HepG2 (cell line): ENCODE measurements around the gene CLEC10A. TPM values are rescaled to one million over a fixed set of nuclear protein-coding genes. Genes with fewer than 3 reads are reported as not detected.
"Not testable (repeated sequence)": the region's sequence is repeated elsewhere in the genome, so short reads cannot be mapped to it uniquely, and the experiment has no call there.

ENCODE experiments used
- ATF2 ChIP-seq: sonication (generic); formaldehyde crosslinking; IDR thresholded peaks from 2 replicates; pipeline ENCODE4 v1.4.0; 2020; ENCODE audit warnings: missing genetic modification reagents
- ATF7 ChIP-seq, 2 experiments: fragments of 450-650 bp in 1 of 2; sonication (generic) in 1 of 2; formaldehyde crosslinking in 1 of 2; IDR thresholded peaks; 2 replicates each; pipeline versions ENCODE4 v1.4.0 to v1.6.1; 2016 to 2020; ENCODE audit warnings: antibody characterized with exemption in 1 of 2, mild to moderate bottlenecking in 1 of 2, missing genetic modification reagents in 1 of 2
- BHLHE40 ChIP-seq: IDR thresholded peaks from 2 replicates; pipeline ENCODE4 v1.6.1; 2011; ENCODE audit warnings: low read length, improper control_type of control experiment
- CEBPG ChIP-seq: IDR thresholded peaks from 2 replicates; pipeline ENCODE4 v1.6.1; 2016
- FOXP1 ChIP-seq, 2 experiments: fragments of 450-650 bp in 1 of 2; IDR thresholded peaks; 2 replicates each; pipeline ENCODE4 v1.6.1; 2017 to 2018; ENCODE audit warnings: antibody characterized with exemption in 1 of 2
- HDAC2 ChIP-seq: sonication (generic); formaldehyde crosslinking; IDR thresholded peaks from 2 replicates; pipeline ENCODE4 v1.4.0; 2020; ENCODE audit warnings: missing genetic modification reagents
- HMGXB3 ChIP-seq: sonication (generic); formaldehyde crosslinking; IDR thresholded peaks from 2 replicates; pipeline ENCODE4 v1.4.0; 2020; ENCODE audit warnings: missing genetic modification reagents, borderline replicate concordance
- KAT8 ChIP-seq: IDR thresholded peaks from 2 replicates; pipeline ENCODE4 v1.6.1; 2016; ENCODE audit warnings: missing genetic modification reagents, missing compliant biosample characterization
- KMT2B ChIP-seq: IDR thresholded peaks from 2 replicates; pipeline ENCODE4 v1.6.1; 2016; ENCODE audit warnings: missing genetic modification reagents, missing compliant biosample characterization
- POGK ChIP-seq: sonication (generic); formaldehyde crosslinking; conservative IDR thresholded peaks from 2 replicates; pipeline ENCODE4 v1.8.0; 2022; ENCODE audit warnings: mild to moderate bottlenecking, moderate library complexity, missing genetic modification reagents
- RXRB ChIP-seq: IDR thresholded peaks from 2 replicates; pipeline ENCODE4 v1.6.1; 2016; ENCODE audit warnings: borderline replicate concordance, missing genetic modification reagents, missing compliant biosample characterization
- ZFY ChIP-seq: sonication (generic); formaldehyde crosslinking; IDR thresholded peaks from 2 replicates; pipeline ENCODE4 v1.4.0; 2020; ENCODE audit warnings: missing genetic modification reagents
- ZNF331 ChIP-seq: sonication (generic); formaldehyde crosslinking; IDR thresholded peaks from 2 replicates; pipeline ENCODE4 v1.4.0; 2020; ENCODE audit warnings: missing genetic modification reagents
- ZNF761 ChIP-seq: sonication (generic); formaldehyde crosslinking; conservative IDR thresholded peaks from 2 replicates; pipeline ENCODE4 v1.4.0; 2020; ENCODE audit warnings: mild to moderate bottlenecking, missing genetic modification reagents
- ZSCAN30 ChIP-seq: sonication (generic); formaldehyde crosslinking; IDR thresholded peaks from 2 replicates; pipeline ENCODE4 v1.5.0; 2020; ENCODE audit warnings: mild to moderate bottlenecking, missing genetic modification reagents
- polyA plus RNA-seq, 8 experiments: library from polyadenylated mRNA; depleted of rRNA in 3 of 8; stranded (reverse) in 7 of 8; unstranded in 1 of 8; fragments of >200 nt; fragmentation: Illumina TruSeq in 4 of 8; extraction: Trizol in 4 of 8; gene quantifications; 2 replicates each; pipeline versions ENCODE4 v1.2.1 to v1.2.3, GENCODE V29; 2011 to 2016; ENCODE audit warnings: low read depth in 4 of 8, missing spikeins in 1 of 8, mixed read lengths in 1 of 8; ENCODE audit not compliant: insufficient read depth in 1 of 8
- total RNA-seq, 5 experiments: library from RNA; depleted of rRNA; stranded (reverse); fragments of >200 nt; fragmentation: Illumina TruSeq; extraction: Trizol; gene quantifications; 2 replicates each; pipeline ENCODE4 v1.2.3, GENCODE V29; 2016; ENCODE audit warnings: low read depth in 1 of 5
- TF ChIP-seq, protein P1 (sequence below), 2 experiments: sonication (generic) in 1 of 2; formaldehyde crosslinking in 1 of 2; IDR thresholded peaks; 2 replicates each; pipeline versions ENCODE4 v1.5.1 to v1.6.1; 2011 to 2020; ENCODE audit warnings: borderline replicate concordance in 1 of 2, low read depth in 1 of 2, low read length in 1 of 2, mild to moderate bottlenecking in 1 of 2, missing genetic modification reagents in 1 of 2, moderate library complexity in 1 of 2

Gene CLEC10A
- total and polyA plus RNA-seq, 2 of the 13 experiments (the other 11 are each of a cell fraction or from before 2014, with no cell fraction given), result 0.33 TPM; not detected in 1

- TF ChIP-seq, protein P1, sequence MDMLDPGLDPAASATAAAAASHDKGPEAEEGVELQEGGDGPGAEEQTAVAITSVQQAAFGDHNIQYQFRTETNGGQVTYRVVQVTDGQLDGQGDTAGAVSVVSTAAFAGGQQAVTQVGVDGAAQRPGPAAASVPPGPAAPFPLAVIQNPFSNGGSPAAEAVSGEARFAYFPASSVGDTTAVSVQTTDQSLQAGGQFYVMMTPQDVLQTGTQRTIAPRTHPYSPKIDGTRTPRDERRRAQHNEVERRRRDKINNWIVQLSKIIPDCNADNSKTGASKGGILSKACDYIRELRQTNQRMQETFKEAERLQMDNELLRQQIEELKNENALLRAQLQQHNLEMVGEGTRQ (IDR thresholded peaks at IDR 0.05; ENCODE audit: low read depth, low read length), result peak; percentile 85
- TF ChIP-seq, protein P1 (CRISPR knock-in tag; IDR thresholded peaks at IDR 0.05; ENCODE audit: borderline replicate concordance), result peak; percentile 81; the same call in 1 of the 2 replicates
- TF ChIP-seq KAT8, result peak; percentile 67
- peak; percentile 54; the same call in 1 of the 2 replicates for TF ChIP-seq CEBPG (CRISPR knock-in tag)
- TF ChIP-seq ATF7, FOXP1 (IDR thresholded peaks at IDR 0.05): not testable (repeated sequence)
- peak; percentile 42; the same call in 1 of the 2 replicates for TF ChIP-seq ATF7 (CRISPR knock-in tag; IDR thresholded peaks at IDR 0.05)
- TF ChIP-seq ZNF761 (CRISPR knock-in tag), result 0 out of 2 replicates have a peak, but pooled peaks have one; percentile 38
- peak; percentile 46; the same call in 1 of the 2 replicates for TF ChIP-seq FOXP1 (CRISPR knock-in tag; IDR thresholded peaks at IDR 0.05)
- TF ChIP-seq ZFY (CRISPR knock-in tag), result 0 out of 2 replicates have a peak, but pooled peaks have one; percentile 31
- peak; percentile 61; the same call in 1 of the 2 replicates for TF ChIP-seq RXRB
- TF ChIP-seq ZSCAN30 (CRISPR knock-in tag), result 0 out of 2 replicates have a peak, but pooled peaks have one; percentile 26
- peak; percentile 43; the same call in 1 of the 2 replicates for TF ChIP-seq ZNF331 (CRISPR knock-in tag)
- 0 out of 2 replicates have a peak, but pooled peaks have one; percentile 33 for TF ChIP-seq HMGXB3
- peak; percentile 92 for TF ChIP-seq ATF2 (CRISPR knock-in tag)
- 0 out of 2 replicates have a peak, but pooled peaks have one; percentile 28 for TF ChIP-seq POGK (CRISPR knock-in tag)
- peak; percentile 74 for TF ChIP-seq BHLHE40
- TF ChIP-seq HDAC2 (CRISPR knock-in tag), result peak; percentile 78
- TF ChIP-seq KMT2B (CRISPR knock-in tag), result 0 out of 2 replicates have a peak, but pooled peaks have one; percentile 4
Observed at GRCh38 chr17:7046725-7047397, 33.2 kb downstream of the CLEC10A start (continued).
